ENCODE results near the gene PM20D1.

The PM20D1 gene

GRCh38 chr1:205798577-205798976 is 51.4 kb downstream of the PM20D1 start:
- no peak overlapping the region for H3K4me2 ChIP-seq
- H3K9me3 ChIP-seq = no peaks in the 10 kb centered on the region
- peaks cover 23% of the 10 kb centered on the region for H3K4me1 ChIP-seq
- H3K9ac ChIP-seq = no peak overlapping the region
- no peaks in the 10 kb centered on the region for H3K27me3 ChIP-seq
- no peak overlapping the region for H3K27ac ChIP-seq
- H3K36me3 ChIP-seq = peaks cover 95% of the 10 kb centered on the region
- no peak for TF ChIP-seq Cebpa-rat (IDR thresholded peaks at IDR 0.05)
- H4K20me1 ChIP-seq = peaks cover 35% of the 10 kb centered on the region
- H3K4me3 ChIP-seq = no peak overlapping the region

- peaks cover 37% of the 10 kb centered on the region for H3K4me1 ChIP-seq
- H3K36me3 ChIP-seq = peaks cover 100% of the 10 kb centered on the region
- TF ChIP-seq Cebpa-rat (IDR thresholded peaks at IDR 0.05) = no peak
- H3K27ac ChIP-seq = no peak overlapping the region
- no peak overlapping the region for H3K9ac ChIP-seq
- H3K9me3 ChIP-seq = no peaks in the 10 kb centered on the region
- H3K4me2 ChIP-seq = no peak overlapping the region
- no peak overlapping the region for H3K4me3 ChIP-seq
- no peaks in the 10 kb centered on the region for H3K27me3 ChIP-seq
- H4K20me1 ChIP-seq = peaks cover 24% of the 10 kb centered on the region
Observed at GRCh38 chr1:205797168-205797567, 52.8 kb downstream of the PM20D1 start.

- peaks cover 43% of the 10 kb centered on the region for H3K4me1 ChIP-seq
- no peak overlapping the region for H3K9ac ChIP-seq
- no peaks in the 10 kb centered on the region for H3K9me3 ChIP-seq
- H3K27ac ChIP-seq = no peak overlapping the region
- H3K4me2 ChIP-seq = peak overlapping the region; percentile 40; the same call in 1 of the 2 replicates
- no peaks in the 10 kb centered on the region for H3K27me3 ChIP-seq
- no peak for TF ChIP-seq Cebpa-rat (IDR thresholded peaks at IDR 0.05)
- peaks cover 100% of the 10 kb centered on the region for H3K36me3 ChIP-seq
- H3K4me3 ChIP-seq = no peak overlapping the region
- 0 out of 2 replicates have a peak, but pooled peaks cover 9% of the 10 kb centered on the region for H4K20me1 ChIP-seq
Observed at GRCh38 chr1:205794011-205794730, 55.8 kb downstream of the PM20D1 start.

GRCh38 chr1:205792961-205793673 is 56.8 kb downstream of the PM20D1 start:
- Histone ChIP-seq H3K27ac (peak overlapping the region; percentile 32; the same call in 1 of the 2 replicates), H4K20me1 (0 out of 2 replicates have a peak, but pooled peaks cover 9% of the 10 kb centered on the region), H3K9me3 (no peaks in the 10 kb centered on the region), H3K4me1 (peaks cover 43% of the 10 kb centered on the region), H3K36me3 (peaks cover 94% of the 10 kb centered on the region), H3K4me2 (peak overlapping the region; percentile 40), H3K4me3 (no peak overlapping the region), H3K9ac (no peak overlapping the region), H3K27me3 (no peaks in the 10 kb centered on the region)
- no peak for TF ChIP-seq Cebpa-rat (IDR thresholded peaks at IDR 0.05)

GRCh38 chr1:205792481-205792881 is 57.5 kb downstream of the PM20D1 start:
- Histone ChIP-seq H3K36me3 (peaks cover 88% of the 10 kb centered on the region), H3K4me3 (no peak overlapping the region), H3K27ac (0 out of 2 replicates have a peak overlapping the region, but pooled peaks have one; percentile 32), H3K4me2 (peak overlapping the region; percentile 40; the same call in 1 of the 2 replicates), H3K9me3 (no peaks in the 10 kb centered on the region), H4K20me1 (0 out of 2 replicates have a peak, but pooled peaks cover 9% of the 10 kb centered on the region), H3K27me3 (no peaks in the 10 kb centered on the region), H3K9ac (no peak overlapping the region), H3K4me1 (peaks cover 43% of the 10 kb centered on the region)
- TF ChIP-seq Cebpa-rat (IDR thresholded peaks at IDR 0.05) = no peak

DNA sequence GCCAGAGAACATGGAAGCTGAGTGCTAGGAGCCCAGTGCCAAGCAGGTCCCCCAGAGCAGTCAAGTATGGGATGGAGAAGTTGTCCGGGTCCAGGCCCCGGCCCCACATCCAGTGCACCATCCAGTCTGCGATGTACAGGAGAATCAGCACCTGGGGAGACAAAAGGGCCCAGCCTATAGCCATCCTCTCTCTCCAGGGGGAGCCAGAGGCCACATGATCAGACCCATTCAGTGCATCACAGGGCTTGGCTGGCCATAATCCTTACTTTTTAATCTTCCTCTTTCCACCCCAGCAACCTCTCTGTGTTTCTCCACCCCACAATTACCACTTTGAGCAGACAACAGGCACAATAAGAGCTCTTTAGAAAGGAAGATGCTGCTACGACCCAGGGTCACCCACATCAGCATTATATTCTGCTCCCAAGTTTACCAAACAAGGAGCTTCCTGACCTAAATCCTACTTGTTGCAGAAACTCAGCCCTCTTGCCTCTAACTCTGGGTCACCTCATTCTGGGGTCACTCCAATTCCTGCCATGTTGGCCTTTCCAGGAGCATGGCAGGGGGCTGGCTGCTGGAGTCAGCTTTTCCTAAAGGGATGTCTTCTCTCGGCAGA is 58.3 kb downstream of the PM20D1 start:
- H3K4me2 ChIP-seq = no peak overlapping the region
- TF ChIP-seq Cebpa-rat (IDR thresholded peaks at IDR 0.05) = no peak
- no peaks in the 10 kb centered on the region for H3K9me3 ChIP-seq
- H3K27ac ChIP-seq = no peak overlapping the region
- H3K27me3 ChIP-seq = no peaks in the 10 kb centered on the region
- 0 out of 2 replicates have a peak, but pooled peaks cover 9% of the 10 kb centered on the region for H4K20me1 ChIP-seq
- peaks cover 43% of the 10 kb centered on the region for H3K4me1 ChIP-seq
- no peak overlapping the region for H3K9ac ChIP-seq
- no peak overlapping the region for H3K4me3 ChIP-seq
- peaks cover 80% of the 10 kb centered on the region for H3K36me3 ChIP-seq

- H3K4me1 ChIP-seq = peaks cover 22% of the 10 kb centered on the region
- H3K9ac ChIP-seq = no peak overlapping the region
- H3K4me2 ChIP-seq = no peak overlapping the region
- no peaks in the 10 kb centered on the region for H3K27me3 ChIP-seq
- TF ChIP-seq Cebpa-rat (IDR thresholded peaks at IDR 0.05) = no peak
- H3K4me3 ChIP-seq = no peak overlapping the region
- H3K27ac ChIP-seq = no peak overlapping the region
- H4K20me1 ChIP-seq = no peaks in the 10 kb centered on the region
- peaks cover 37% of the 10 kb centered on the region for H3K36me3 ChIP-seq
- H3K9me3 ChIP-seq = no peaks in the 10 kb centered on the region
Observed at GRCh38 chr1:205787287-205787916, 62.5 kb downstream of the PM20D1 start.

DNA sequence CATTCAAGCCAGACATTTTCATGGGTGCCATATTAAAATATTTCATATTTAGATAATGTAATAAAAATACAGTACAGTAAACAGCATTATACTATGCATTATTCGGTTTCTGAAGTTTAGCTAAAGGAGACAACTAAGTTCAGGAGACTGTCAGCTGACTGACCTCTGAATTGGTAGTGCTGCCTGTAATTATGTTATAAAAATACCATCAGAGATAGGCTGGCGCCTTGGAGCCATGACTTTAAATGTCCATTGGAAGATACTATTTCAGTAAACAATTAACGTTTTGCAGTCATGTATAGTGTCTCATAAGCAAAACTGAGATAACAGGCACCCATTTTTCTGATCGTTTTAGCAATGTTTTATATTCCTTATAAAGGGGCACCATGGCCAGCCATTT is 63.3 kb downstream of the PM20D1 start:
- Histone ChIP-seq H3K4me3 (no peak overlapping the region), H3K9me3 (no peaks in the 10 kb centered on the region), H3K9ac (no peak overlapping the region), H3K4me2 (no peak overlapping the region), H3K36me3 (peaks cover 29% of the 10 kb centered on the region), H3K27me3 (no peaks in the 10 kb centered on the region), H4K20me1 (no peaks in the 10 kb centered on the region), H3K27ac (no peak overlapping the region), H3K4me1 (peaks cover 17% of the 10 kb centered on the region)
- no peak for TF ChIP-seq Cebpa-rat (IDR thresholded peaks at IDR 0.05)

DNA sequence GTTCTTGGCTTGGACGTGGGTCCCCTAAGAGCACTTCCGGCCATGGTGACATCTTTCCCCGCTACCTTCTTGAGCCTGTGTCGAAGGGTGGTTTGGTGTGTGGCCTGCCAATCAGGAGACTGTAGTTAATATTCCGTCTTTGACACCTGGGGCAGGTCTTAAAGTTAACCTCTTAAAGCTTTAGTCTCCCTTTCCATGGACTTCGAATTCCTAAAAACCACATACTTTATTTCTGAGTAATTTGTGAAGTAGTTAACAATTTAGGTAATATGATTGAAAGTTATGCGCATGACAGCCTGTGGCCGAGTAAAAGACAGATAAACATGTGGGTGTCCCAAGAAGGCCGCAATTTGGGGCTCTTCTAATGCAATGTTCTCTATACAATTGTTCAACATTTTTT is 64.5 kb downstream of the PM20D1 start:
- Histone ChIP-seq H3K36me3 (peaks cover 18% of the 10 kb centered on the region), H3K4me3 (no peak overlapping the region), H3K27me3 (no peaks in the 10 kb centered on the region), H3K27ac (no peak overlapping the region), H3K9ac (no peak overlapping the region), H3K9me3 (no peaks in the 10 kb centered on the region), H3K4me1 (peaks cover 17% of the 10 kb centered on the region), H3K4me2 (no peak overlapping the region), H4K20me1 (no peaks in the 10 kb centered on the region)
- TF ChIP-seq Cebpa-rat (IDR thresholded peaks at IDR 0.05) = no peak

Measured in BLaER1 (cell line).